Measurements from ENCODE around the gene MFAP3.
"Not testable (repeated sequence)": the region's sequence is repeated elsewhere in the genome, so short reads cannot be mapped to it uniquely, and the experiment has no call there.

The MFAP3 gene

DNA sequence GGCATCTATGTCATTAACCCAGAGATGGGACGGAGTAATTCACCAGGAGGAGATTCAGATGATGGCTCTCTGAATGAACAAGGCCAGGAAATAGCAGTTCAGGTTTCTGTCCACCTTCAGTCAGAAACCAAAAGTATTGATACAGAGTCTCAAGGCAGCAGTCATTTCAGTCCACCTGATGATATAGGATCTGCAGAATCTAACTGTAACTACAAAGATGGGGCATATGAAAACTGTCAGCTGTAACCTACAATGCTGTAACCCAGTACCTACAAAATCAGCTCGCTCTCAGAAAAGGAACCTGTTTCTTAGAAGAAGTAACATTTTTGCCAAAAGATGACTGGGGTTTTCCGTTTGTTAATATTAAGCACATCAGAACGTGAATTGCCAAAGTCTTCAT is 14.7 kb downstream of the MFAP3 start:
- no peak for DNase-seq (ENCODE audit: low read depth in 3 of 3)

DNA sequence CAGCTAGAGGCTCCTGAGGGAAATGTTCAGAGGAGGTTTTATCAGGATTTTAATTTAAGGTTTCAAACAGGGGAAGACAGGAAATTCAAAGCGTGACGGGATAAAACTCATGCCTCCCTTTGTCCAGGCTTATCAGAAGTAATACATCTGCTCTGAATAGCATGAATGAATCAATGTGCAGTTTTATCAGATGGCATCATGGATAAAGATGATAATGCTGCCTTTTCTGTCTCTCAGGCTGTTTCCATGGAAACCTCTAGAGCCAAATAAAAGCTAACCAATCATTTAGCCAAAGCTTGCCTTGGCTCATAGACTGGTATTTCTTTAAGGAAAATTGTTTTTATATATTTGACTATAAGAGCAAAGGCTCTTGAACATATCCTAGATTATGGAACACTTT is 16.4 kb downstream of the MFAP3 start:
- DNase-seq (ENCODE audit: low read depth in 3 of 3), result no peak

DNA sequence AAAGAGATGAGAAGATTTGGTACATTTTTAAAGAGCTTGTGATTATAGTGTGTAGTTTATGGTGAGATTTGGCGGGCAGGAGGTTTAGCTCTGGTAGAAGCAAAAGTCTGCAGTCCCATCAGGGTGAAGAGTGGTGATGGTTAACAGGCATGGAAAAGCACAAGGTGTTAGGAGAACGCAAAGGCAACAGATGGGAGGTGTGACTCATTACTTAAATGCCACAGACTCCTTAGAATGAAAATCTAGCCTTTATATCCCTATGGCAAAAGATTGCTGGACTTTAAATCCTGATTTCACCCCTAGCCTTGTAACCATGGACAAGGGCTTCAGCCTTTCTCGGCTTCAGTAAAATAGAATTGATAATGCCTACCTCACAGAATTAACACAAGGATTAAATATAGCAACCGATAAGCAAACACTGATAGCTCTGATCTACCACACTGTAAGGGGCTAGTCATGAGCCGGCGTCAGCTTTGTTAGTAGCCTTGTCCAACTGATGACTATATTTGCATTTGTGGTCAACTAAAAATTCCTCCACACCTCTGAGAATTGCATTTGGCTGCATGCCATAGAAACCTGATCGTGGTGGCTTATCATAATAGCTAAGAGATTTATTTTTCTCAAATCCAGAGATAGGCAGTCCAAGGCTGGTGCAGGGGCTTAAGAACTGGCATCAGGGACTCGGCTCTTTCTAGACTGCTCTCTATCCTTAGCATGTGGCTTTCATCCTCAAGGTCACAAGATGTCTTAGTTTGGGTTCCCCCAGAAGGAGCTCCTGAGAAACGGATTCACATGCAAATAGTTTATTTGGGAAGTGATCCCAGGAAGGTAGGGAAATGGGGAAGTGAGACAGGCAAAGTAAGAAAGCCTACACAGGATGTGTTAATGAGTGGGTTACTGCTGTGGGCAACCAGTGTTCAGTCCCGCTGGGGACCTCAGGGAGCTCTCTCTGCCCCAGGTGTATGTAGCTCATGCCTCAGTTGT is 19.6 kb downstream of the MFAP3 start:
- DNase-seq (ENCODE audit: low read depth in 3 of 3), result no peak

DNA sequence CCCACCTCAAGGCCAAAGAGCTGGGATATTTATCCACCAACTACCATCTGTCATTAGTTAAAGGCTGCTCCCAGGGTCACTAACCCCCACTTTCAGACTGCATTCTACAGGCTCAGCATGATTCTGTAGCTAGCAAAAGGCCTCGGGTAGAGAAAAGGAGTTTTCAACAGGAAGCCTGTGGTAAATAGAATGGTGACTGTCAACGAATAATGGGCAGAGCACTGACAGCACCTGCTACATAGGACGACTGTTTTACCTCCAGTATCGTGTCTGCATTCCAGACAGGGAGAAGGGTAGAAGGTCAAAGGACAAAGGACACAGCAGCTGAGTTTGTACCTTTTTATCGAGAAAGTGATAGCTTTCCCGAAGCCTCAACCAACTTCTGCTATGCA is 20.3 kb downstream of the MFAP3 start:
- no peak for DNase-seq (ENCODE audit: low read depth in 3 of 3)

DNA sequence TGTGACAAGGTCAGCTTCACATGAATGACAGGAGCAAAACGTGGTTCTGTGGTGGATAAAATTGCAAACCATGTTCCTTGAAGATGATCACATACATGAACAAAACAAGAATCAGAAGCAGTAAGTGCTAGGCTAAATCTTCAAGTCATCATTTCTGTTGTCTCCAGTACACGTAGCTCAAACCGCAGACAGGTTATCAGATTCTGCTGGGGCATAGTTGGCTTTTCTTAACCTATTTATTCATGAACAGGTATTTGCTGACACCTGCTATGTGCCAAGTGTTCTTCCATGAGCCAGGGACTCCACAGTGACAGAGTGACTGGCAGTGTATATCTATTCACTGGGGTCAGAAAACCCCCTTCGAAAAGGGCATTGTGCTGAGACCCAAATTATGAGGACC is 20.8 kb downstream of the MFAP3 start:
- DNase-seq (ENCODE audit: low read depth in 3 of 3), result no peak

DNA sequence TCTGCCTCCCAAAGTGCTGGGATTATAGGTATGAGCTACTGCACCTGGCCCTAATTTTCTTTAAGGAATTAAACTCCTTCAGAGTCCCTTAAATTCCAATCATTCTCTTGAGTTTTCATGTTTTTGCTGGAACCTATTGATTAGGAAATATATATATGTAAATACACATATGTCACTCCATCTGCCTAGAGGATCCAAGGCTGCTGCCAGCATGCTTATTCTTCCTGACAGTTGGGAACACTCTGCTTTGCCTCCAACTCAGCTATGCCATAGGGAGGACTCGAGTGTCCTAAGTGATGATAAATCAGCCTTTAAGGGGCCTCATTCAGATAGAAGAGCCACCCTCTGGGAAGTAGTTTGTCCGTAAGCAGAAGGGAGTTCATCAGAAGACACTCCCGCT is 21.8 kb downstream of the MFAP3 start:
- DNase-seq (ENCODE audit: low read depth in 3 of 3), result no peak

DNA sequence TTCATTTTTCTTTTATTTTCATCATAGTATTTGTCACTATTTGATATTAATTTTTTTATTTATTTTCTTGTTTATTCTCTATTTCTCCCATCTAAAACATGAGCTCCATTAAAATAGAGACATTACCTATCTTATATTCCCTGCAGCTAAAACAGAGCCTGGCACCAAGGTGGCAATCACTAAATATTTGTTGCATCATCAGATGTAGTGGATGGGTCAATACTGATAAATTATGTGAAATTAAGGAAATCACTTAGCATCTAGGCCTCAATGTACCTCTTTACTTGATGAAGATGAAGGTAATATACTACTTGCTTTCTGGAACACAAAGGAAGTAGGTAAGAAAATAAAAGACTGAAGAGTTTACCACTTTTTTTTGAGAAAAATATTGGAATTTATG is 24.6 kb downstream of the MFAP3 start:
- DNase-seq (ENCODE audit: low read depth in 3 of 3), result no peak

DNA sequence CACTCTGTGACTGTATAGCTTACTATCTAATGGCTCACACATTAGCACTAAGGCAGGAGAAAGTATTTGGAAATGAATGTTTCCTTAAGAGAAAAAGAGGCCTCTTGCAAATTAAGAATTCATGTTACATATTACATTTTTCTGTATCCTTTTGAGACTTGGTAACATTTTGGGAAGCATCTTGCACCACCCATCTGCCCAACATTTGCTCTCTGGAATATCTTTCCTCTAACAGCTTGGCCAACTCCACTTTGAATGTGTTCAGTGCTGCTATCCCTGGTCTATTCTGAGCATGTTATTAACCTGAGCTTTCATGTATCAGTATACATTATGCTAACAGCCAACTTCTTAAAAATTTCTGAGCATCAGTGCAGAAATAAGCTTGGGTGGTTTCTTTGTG is 27.2 kb downstream of the MFAP3 start:
- DNase-seq (ENCODE audit: low read depth in 3 of 3), result no peak

DNA sequence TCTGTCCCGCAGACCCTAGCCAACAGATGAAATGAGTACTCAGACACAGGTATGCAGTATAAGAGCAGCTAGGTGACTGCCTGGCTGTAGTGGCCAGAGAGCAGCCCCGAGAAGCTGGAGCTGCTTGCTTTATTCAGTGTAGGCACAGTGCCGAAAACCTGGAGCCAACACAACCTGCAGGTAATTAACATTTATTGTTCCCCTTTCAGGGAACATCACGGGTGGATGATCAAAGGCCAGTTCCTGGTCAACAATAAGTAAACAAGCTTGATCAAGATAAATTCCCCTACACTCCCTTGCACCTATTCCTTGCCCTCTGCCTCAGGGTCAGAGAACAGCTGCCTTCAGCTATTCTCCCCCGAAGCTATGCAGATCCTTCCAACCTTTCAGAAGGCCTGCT is 31.1 kb downstream of the MFAP3 start:
- DNase-seq (ENCODE audit: low read depth in 3 of 3), result not testable (repeated sequence)

DNA sequence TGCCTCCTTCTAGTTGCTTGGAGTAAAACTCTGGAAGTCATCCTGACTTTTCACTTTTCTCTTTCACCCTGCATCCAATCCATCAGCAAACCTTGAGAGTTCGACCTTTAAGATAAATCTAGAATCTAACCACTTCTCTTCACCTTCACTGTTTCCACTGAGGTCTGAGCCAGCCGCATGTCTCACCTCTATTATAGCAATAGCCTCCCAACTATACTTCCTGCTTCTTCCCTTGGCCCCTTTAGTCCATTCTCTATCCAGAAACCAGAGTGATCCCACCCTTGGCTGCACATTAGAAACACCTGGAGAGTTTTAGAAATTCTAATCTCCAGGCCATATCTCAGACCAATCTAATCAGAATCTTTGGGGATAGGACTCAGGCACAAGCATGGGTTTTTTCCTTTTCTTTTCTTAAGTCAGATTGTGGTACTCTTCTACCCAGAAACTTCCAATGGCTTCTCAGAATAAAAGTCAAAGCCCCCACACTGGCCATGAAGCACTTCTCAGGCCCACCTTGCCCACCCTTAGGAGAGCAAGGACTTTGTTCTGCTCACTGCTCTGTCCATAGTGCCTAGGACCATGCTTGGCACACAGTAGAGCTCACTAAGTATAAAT is 33.1 kb downstream of the MFAP3 start:
- no peak for DNase-seq (ENCODE audit: low read depth in 3 of 3)

DNA sequence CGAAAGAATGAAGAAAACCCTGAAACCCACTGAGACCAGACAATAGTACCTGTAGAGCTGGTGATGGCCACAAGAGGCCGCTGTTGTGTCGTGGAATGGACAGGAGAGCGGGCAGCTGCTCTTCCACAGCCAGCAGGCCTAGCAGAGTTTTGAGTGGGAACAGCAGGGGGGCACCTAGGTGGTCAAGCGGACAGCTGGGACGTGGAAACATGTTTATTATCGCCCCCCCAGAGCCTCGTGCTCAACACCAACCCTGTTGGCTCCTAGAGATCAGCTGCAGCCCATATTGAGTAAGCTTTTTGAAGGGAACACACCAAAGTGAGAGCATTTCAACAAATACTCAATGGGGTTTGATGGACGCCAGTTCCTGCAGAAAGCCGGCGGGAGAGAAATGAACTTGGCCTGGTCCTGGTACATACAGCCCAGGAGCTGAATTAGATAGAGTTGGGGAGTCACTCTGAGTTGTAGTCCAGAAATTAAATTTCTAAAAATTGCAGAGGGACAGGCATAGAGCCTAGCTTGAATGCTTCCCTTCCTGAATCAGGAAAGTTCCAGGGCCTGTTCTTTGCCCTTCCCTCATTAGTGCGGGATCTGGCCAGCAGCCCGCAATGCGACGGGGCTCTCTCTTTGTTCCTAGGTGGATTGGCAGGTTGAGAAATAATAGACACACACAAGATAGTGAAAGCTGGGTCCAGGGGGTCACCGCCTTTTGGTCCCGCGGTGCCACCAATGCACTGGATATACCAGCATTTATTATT is 33.8 kb downstream of the MFAP3 start:
- peak; percentile 60 to 76 (median 74) for DNase-seq (ENCODE audit: low read depth in 3 of 3)

DNA sequence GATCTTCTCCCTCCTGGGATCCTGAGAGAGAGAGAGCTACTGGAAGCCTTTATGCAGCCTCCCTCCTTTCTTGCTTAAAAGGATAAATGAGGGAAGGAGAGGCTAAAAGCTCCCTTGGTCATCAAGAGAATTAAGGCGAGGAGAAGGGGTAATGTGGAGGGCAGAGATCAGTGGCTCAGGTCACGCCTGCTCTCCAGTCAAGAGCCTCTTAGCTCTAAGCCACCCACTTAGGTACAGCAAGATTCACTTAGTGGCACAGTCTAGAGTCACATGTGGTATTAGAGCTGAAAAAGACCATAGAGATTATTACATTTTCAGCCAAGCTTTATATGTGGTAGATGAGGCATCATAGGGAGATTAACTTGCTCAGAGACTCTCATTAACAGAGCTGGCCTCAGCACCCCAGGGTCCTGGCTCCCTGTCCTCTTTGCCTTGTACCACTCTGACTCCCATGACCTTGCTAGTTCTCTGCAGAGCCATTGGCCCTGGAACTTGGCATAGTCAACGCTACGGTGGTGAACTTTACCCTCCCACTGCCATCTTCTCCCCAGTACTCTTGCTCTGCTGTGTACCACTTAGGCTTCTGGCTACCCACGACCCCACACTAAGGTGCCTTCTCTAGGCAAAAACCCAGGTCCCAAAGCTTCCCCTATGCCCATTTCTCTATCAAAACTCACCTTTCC is 37.6 kb downstream of the MFAP3 start:
- DNase-seq (ENCODE audit: low read depth in 3 of 3), result no peak

DNA sequence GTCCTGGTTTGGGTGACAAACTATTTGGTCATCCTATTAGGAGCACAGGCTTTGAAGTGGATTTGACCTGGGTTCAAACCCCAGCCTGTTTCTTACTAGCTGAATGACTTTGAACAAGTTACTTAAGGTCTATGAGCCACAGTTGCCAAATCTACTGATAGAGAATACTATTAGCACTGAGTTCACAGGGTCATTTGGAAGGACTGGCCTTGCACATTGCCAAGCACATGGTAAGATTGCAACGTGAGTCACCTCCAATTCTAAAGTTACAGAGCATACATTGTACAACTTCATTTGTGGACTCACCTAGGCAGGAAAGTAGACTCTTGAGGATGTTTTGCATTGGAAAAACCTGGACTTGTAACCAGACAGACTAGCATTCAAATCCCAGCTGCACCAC is 38.9 kb downstream of the MFAP3 start:
- DNase-seq (ENCODE audit: low read depth in 3 of 3), result no peak

DNA sequence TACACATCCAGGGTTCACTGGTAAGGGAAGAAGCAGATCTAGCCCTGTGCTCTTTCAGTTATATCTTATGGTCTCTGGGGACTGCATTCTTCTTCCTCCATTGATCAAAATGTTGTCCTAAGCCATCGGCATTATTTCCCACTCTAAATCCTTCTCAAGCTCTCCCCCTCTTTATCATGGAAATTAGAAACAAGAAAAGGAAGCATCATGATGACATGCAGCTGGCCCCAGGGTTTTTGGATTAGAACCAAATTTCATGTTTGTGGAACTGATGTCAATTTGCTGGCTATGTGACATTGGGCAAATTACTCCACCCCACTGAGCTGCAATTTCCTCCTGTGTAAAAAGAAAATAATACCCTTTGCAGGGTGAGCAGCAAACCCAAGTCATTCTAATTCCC is 39.5 kb downstream of the MFAP3 start:
- DNase-seq (ENCODE audit: low read depth in 3 of 3), result no peak

DNA sequence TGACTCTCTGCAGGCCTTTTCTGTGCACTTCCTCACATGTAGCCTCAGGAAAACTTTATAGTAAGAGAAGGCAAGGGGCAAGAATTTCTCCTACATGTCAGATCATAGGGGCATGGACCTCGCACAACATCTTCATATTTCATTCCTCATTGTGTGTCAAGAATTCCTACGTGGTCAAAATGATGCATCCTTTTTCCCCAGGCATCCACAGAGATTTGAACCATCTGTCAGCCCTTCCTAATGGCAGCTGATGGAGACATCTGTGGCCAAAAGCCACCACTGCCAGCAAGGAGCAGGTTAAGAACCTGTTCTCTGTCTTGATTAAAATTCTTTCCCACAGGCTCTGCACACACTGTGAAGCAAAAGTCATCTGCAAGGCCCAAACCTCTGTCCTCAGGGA is 42.5 kb downstream of the MFAP3 start:
- no peak for DNase-seq (ENCODE audit: low read depth in 3 of 3)

DNA sequence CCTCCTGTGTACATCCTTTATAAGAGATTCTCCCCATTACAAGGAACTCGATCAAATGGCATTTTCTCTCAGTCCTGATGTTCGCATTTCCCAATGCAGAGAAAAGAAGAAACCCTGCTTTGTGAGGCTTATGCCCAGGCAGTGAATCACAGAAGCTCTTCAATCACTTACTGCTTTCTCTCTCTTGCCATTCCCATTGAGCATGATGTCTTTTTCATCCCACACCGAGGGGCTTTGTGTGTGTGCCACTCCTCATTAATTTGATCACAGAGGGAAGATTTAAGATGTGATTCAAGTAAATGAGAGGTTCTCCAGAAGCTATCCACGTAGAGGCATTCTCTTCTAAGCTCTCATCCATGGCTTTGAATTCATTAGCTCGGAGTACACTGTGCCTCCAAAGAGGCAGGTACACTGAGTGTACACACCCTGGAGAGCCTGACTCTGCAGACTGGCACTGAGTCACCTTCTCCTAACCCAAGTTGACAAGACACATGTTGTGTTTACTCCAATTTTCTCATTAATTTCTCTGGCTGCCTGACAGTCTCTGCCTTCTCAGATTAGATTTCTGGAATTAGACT is 45.4 kb downstream of the MFAP3 start:
- no peak for DNase-seq (ENCODE audit: low read depth in 3 of 3)

DNA sequence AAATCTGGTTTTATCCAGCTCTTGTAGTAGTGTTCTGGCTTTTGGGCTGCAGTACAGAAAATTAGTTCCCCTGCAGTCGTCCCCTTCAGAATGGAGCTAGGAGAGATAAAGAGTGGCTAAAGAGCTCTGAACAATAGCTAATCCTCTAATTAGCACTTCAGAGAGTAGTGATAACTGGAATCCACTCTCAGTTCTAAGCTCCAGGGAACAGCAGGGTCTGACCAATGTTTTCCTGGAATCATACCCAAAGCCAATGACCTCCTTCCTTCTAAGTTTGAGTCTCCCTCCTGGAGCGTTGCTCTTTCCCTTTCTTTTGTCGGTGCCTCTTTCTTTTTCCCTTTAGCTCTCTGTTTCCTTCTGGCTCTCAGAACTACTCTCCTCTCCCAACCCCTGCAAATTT is 47.4 kb downstream of the MFAP3 start:
- no peak for DNase-seq (ENCODE audit: low read depth in 3 of 3)

DNA sequence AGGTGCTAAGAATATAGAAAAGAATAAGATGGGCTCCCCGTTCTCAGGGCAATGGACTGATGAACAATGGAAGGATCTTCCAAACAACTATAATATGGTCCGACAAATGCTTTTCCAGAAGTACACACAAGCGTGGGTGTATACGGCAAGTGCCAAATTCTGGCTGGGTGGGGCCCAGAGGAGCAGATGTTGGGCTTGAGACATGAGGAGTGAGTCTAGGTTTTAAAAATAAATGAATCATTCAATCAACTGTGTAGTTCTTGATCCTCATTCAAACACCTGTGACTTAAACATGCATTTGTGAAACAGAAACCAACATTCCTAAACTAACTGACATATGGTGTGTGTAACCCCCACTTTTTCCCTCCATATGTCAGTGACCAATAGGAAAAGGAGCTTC is 47.9 kb downstream of the MFAP3 start:
- DNase-seq (ENCODE audit: low read depth in 3 of 3), result no peak

DNA sequence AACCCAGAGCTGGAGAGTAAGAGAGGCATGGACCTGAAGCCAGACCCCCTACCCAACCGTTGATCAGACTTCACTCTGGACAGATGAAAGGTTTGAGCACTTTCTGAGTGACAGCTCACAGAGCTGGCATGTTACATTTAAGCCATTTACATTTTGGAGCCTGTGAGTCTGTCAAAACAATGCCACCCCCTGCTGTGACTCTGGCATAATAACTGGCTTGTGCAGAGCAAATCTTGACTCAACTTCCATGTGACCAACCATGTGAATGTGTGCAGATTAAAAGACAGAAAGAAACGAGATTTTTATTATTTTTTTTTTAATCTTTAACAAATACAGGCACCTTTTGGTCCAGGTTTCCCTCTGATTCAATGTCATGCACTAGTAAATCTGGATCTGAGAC is 48.5 kb downstream of the MFAP3 start:
- no peak for DNase-seq (ENCODE audit: low read depth in 3 of 3)

DNA sequence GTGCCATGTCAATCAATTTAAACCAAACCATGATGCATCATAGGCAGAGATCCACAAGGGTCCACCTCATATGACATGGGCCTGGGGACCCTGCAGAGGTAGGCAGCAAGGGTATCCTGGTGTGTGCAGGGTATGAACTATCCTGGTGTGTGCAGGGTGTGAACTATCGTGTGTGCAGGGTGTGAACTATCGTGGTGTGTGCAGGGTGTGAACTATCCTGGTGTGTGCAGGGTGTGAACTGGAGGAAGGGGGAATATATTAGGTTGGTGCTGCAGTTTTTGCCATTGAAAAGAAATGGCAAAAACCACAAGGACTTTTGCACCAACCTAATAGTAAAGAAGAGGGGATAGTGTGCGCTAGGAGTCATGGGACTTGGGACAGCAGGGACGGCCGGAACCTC is 50.0 kb downstream of the MFAP3 start:
- no peak for DNase-seq (ENCODE audit: low read depth in 3 of 3)

DNA sequence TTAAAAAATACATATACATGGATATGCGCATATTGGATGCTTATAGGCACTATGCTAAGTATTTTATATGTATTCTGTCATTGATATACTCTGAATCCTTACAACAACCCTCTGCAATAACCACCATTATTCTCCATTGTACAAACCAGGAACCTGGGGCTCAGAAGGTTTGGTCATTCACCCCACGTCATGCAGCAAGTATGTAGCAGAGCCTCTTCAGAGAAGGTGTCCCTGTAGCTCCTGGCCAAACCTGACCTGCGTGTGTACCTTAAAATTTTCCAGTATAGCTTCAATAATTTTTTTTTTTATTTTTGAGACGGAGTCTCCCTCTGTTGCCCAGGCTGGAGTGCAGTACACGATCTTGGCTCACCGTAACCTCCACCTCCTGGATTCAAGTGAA is 51.9 kb downstream of the MFAP3 start:
- DNase-seq (ENCODE audit: low read depth in 3 of 3), result no peak

Measured in stimulated activated CD4-positive, alpha-beta T cell treated with anti-CD3 and anti-CD28 coated beads, TNF-alpha, amount 100 ng/mL, for 48 hours (primary cell).